Ovary (tissue), 3 donors: ENCODE results near the gene MKLN1.

Source experiments
- CTCF ChIP-seq, 3 donors: fragments of 450-650 bp in 2 of 3; fragments of 200-600 bp in 1 of 3; IDR thresholded peaks; one replicate each; pipeline versions ENCODE4 v1.5.1 to v1.8.0; 2016 to 2022; ENCODE audit warnings: antibody characterized with exemption in 3 of 3, mild to moderate bottlenecking in 1 of 3
- EP300 ChIP-seq: sonication (generic); formaldehyde crosslinking; IDR thresholded peaks from one replicate; pipeline ENCODE4 v1.6.1; 2017; ENCODE audit warnings: antibody characterized with exemption
- POLR2A ChIP-seq: fragments of 450-650 bp; IDR thresholded peaks from one replicate; pipeline ENCODE4 v1.6.1; 2017; ENCODE audit warnings: antibody characterized with exemption, mild to moderate bottlenecking, moderate library complexity
- donor health status: DM: no; HTN: no; CAD: no.

GRCh38 chr7:131532570-131533091 lies 205.0 kb downstream of the MKLN1 start:
- TF ChIP-seq CTCF (IDR thresholded peaks at IDR 0.05) = no peak
- TF ChIP-seq POLR2A = no peak
- no peak for TF ChIP-seq EP300
